SHP77 (cell line): ENCODE data around the gene ARHGEF4.

Source experiments
- DNase-seq, 2 experiments: peaks; one replicate each; lab custom pipeline; 2025; lab: John Stamatoyannopoulos, UW

The ARHGEF4 gene

GRCh38 chr2:130819608-130820278, 17.0 kb upstream of the ARHGEF4 start:
- DNase-seq = no peak

GRCh38 chr2:130820279-130820861, 16.3 kb upstream of the ARHGEF4 start:
- no peak for DNase-seq

GRCh38 chr2:130821867-130822266, 14.8 kb upstream of the ARHGEF4 start:
- DNase-seq = no peak

GRCh38 chr2:130822766-130823165, 13.9 kb upstream of the ARHGEF4 start:
- DNase-seq = no peak

- DNase-seq = no peak
These were observed 13.4 kb upstream of the ARHGEF4 start for GRCh38 chr2:130823171-130823885.

- DNase-seq = no peak
These were observed 12.7 kb upstream of the ARHGEF4 start for GRCh38 chr2:130823886-130824491.

- DNase-seq = peak; percentile 49 to 53
These were observed 12.1 kb upstream of the ARHGEF4 start for GRCh38 chr2:130824492-130825061.

- no peak for DNase-seq
These were observed 11.3 kb upstream of the ARHGEF4 start for GRCh38 chr2:130825231-130825965.

GRCh38 chr2:130825966-130826253, 10.8 kb upstream of the ARHGEF4 start:
- DNase-seq = no peak

- DNase-seq = no peak
These were observed 10.3 kb upstream of the ARHGEF4 start for GRCh38 chr2:130826419-130826818.

- DNase-seq = no peak
These were observed 9.8 kb upstream of the ARHGEF4 start for GRCh38 chr2:130826821-130827501.

GRCh38 chr2:130827502-130828251, 9.0 kb upstream of the ARHGEF4 start:
- DNase-seq = no peak

GRCh38 chr2:130828461-130828860, 8.3 kb upstream of the ARHGEF4 start:
- no peak for DNase-seq

GRCh38 chr2:130829015-130829414, 7.7 kb upstream of the ARHGEF4 start:
- peak; percentile 73 to 90 for DNase-seq

- no peak for DNase-seq
These were observed 6.2 kb upstream of the ARHGEF4 start for GRCh38 chr2:130830538-130830937.

- DNase-seq = no peak
These were observed 5.4 kb upstream of the ARHGEF4 start for GRCh38 chr2:130831356-130831755.

- no peak for DNase-seq
These were observed 4.3 kb upstream of the ARHGEF4 start for GRCh38 chr2:130832296-130832940.

GRCh38 chr2:130834091-130834930, 2.4 kb upstream of the ARHGEF4 start:
- no peak for DNase-seq
